HepG2 (cell line): Measurements from ENCODE around the gene BCL2L2. TPM values are rescaled to one million over a fixed set of nuclear protein-coding genes. Genes with fewer than 3 reads are reported as not detected.

Source experiments
- AGO2 ChIP-seq: fragments of 200-400 bp; formaldehyde crosslinking; optimal IDR thresholded peaks from 2 replicates; pipeline ENCODE3; 2017; ENCODE audit warnings: mild to moderate bottlenecking, low read depth, low read length, moderate library complexity
- CC2D1A ChIP-seq: sonication (generic); formaldehyde crosslinking; IDR thresholded peaks from 2 replicates; pipeline ENCODE4 v1.8.1; 2023; ENCODE audit warnings: mild to moderate bottlenecking, missing genetic modification reagents
- GLI4 ChIP-seq: sonication (generic); formaldehyde crosslinking; IDR thresholded peaks from 2 replicates; pipeline ENCODE4 v1.5.1; 2020; ENCODE audit warnings: missing genetic modification reagents, mild to moderate bottlenecking, moderate library complexity, borderline replicate concordance
- HOXD1 ChIP-seq: sonication (generic); formaldehyde crosslinking; IDR thresholded peaks from 2 replicates; pipeline ENCODE4 v1.5.0; 2020; ENCODE audit warnings: missing genetic modification reagents
- KAT8 ChIP-seq: IDR thresholded peaks from 2 replicates; pipeline ENCODE4 v1.6.1; 2016; ENCODE audit warnings: missing genetic modification reagents, missing compliant biosample characterization
- TBL1XR1 ChIP-seq: fragments of 150-350 bp; IDR thresholded peaks from 2 replicates; pipeline ENCODE4 v1.6.1; 2014; ENCODE audit warnings: borderline replicate concordance, low read length; ENCODE audit not compliant: partially characterized antibody
- TGIF2 ChIP-seq: IDR thresholded peaks from 2 replicates; pipeline ENCODE4 v1.6.1; 2016; ENCODE audit warnings: control low read depth, missing compliant biosample characterization
- YEATS2 ChIP-seq: sonication (generic); formaldehyde crosslinking; IDR thresholded peaks from 2 replicates; pipeline ENCODE4 v1.4.0; 2020; ENCODE audit warnings: missing genetic modification reagents, borderline replicate concordance
- ZFAT ChIP-seq: sonication (generic); formaldehyde crosslinking; conservative IDR thresholded peaks from 2 replicates; pipeline ENCODE4 v1.8.1; 2023; ENCODE audit warnings: missing genetic modification reagents, inconsistent platforms
- ZFP1 ChIP-seq: IDR thresholded peaks from 2 replicates; pipeline ENCODE4 v1.6.1; 2016
- ZFP36L2 ChIP-seq: sonication (generic); formaldehyde crosslinking; IDR thresholded peaks from 2 replicates; pipeline ENCODE4 v1.4.0; 2020; ENCODE audit warnings: missing genetic modification reagents
- ZNF205 ChIP-seq: IDR thresholded peaks from 2 replicates; pipeline ENCODE4 v1.6.1; 2018; ENCODE audit warnings: missing biosample characterization, missing genetic modification reagents
- ZNF256 ChIP-seq: sonication (generic); formaldehyde crosslinking; conservative IDR thresholded peaks from 2 replicates; pipeline ENCODE4 v1.4.0; 2020; ENCODE audit warnings: missing genetic modification reagents
- ZNF367 ChIP-seq: sonication (generic); formaldehyde crosslinking; IDR thresholded peaks from 2 replicates; pipeline ENCODE4 v1.4.0; 2020; ENCODE audit warnings: missing genetic modification reagents, borderline replicate concordance
- ZNF720 ChIP-seq: sonication (generic); formaldehyde crosslinking; IDR thresholded peaks from 2 replicates; pipeline ENCODE4 v1.4.0; 2020; ENCODE audit warnings: missing genetic modification reagents
- ZNF776 ChIP-seq: sonication (generic); formaldehyde crosslinking; IDR thresholded peaks from 2 replicates; pipeline ENCODE4 v1.4.0; 2020; ENCODE audit warnings: mild to moderate bottlenecking, missing genetic modification reagents
- polyA plus RNA-seq, 8 experiments: library from polyadenylated mRNA; depleted of rRNA in 3 of 8; stranded (reverse) in 7 of 8; unstranded in 1 of 8; fragments of >200 nt; fragmentation: Illumina TruSeq in 4 of 8; extraction: Trizol in 4 of 8; gene quantifications; 2 replicates each; pipeline versions ENCODE4 v1.2.1 to v1.2.3, GENCODE V29; 2011 to 2016; ENCODE audit warnings: low read depth in 4 of 8, missing spikeins in 1 of 8, mixed read lengths in 1 of 8; ENCODE audit not compliant: insufficient read depth in 1 of 8
- total RNA-seq, 5 experiments: library from RNA; depleted of rRNA; stranded (reverse); fragments of >200 nt; fragmentation: Illumina TruSeq; extraction: Trizol; gene quantifications; 2 replicates each; pipeline ENCODE4 v1.2.3, GENCODE V29; 2016; ENCODE audit warnings: low read depth in 1 of 5
- TF ChIP-seq, protein P1 (sequence below): sonication (generic); formaldehyde crosslinking; IDR thresholded peaks from 2 replicates; pipeline ENCODE4 v1.4.0; 2020; ENCODE audit warnings: mild to moderate bottlenecking, missing genetic modification reagents

The BCL2L2 gene
- total and polyA plus RNA-seq, 2 of the 13 experiments (the other 11 are each of a cell fraction or from before 2014, with no cell fraction given) = 28.1 to 49.8 TPM

DNA sequence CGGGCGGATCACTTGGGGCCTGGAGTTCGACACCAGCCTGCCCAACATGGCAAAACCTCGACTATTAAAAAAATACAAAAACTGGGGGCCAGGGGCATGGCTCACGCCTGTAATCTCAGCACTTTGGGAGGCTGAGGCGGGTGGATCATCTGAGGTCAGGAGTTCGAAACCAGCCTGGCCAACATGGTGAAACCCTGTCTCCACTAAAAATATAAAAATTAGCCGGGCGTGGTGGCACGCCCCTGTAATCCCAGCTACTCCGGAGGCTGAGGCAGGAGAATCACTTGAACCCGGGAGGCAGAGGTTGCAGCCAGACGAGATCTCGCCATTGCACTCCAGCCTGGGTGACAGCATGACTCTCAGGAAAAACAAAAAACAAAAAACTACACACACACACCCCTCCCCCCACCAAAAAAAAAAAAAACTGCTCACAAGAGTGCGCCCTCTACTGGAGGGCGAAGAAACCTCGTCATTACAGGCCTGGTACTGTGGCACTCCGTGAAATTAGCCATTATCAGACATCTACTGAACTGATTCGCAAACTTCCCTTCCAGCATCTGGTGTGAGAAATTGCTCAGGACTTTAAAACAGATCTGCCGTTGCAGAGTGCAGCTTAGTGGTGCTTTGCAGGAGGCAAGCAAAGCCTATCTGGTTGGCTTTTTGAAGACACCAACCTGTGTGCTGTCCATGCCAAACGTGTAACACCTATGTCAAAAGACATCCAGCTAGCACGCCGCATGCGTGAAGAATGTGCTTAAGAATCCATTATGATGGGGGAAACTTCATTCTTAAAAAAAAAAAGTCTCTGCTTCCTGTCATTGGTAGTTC, 11.7 kb upstream of the BCL2L2 start (continued):
- TF ChIP-seq AGO2 (no peak), ZFP1 (CRISPR knock-in tag) (no peak), TGIF2 (no peak), YEATS2 (no peak; the same call in 1 of the 2 replicates), ZNF776 (CRISPR knock-in tag) (0 out of 2 replicates have a peak, but pooled peaks have one; percentile 48), KAT8 (CRISPR knock-in tag) (no peak), TBL1XR1 (peak; percentile 8), ZNF205 (CRISPR knock-in tag) (peak; percentile 24; the same call in 1 of the 2 replicates), ZNF367 (CRISPR knock-in tag) (0 out of 2 replicates have a peak, but pooled peaks have one; percentile 57), ZFAT (CRISPR knock-in tag) (0 out of 2 replicates have a peak, but pooled peaks have one; percentile 80), ZNF720 (CRISPR knock-in tag) (no peak), CC2D1A (CRISPR knock-in tag) (0 out of 2 replicates have a peak, but pooled peaks have one; percentile 90), HOXD1 (peak; percentile 61; the same call in 1 of the 2 replicates), ZNF256 (CRISPR knock-in tag) (peak; percentile 79; the same call in 1 of the 2 replicates), GLI4 (CRISPR knock-in tag) (no peak), ZFP36L2 (CRISPR knock-in tag) (no peak)
- TF ChIP-seq, protein P1, sequence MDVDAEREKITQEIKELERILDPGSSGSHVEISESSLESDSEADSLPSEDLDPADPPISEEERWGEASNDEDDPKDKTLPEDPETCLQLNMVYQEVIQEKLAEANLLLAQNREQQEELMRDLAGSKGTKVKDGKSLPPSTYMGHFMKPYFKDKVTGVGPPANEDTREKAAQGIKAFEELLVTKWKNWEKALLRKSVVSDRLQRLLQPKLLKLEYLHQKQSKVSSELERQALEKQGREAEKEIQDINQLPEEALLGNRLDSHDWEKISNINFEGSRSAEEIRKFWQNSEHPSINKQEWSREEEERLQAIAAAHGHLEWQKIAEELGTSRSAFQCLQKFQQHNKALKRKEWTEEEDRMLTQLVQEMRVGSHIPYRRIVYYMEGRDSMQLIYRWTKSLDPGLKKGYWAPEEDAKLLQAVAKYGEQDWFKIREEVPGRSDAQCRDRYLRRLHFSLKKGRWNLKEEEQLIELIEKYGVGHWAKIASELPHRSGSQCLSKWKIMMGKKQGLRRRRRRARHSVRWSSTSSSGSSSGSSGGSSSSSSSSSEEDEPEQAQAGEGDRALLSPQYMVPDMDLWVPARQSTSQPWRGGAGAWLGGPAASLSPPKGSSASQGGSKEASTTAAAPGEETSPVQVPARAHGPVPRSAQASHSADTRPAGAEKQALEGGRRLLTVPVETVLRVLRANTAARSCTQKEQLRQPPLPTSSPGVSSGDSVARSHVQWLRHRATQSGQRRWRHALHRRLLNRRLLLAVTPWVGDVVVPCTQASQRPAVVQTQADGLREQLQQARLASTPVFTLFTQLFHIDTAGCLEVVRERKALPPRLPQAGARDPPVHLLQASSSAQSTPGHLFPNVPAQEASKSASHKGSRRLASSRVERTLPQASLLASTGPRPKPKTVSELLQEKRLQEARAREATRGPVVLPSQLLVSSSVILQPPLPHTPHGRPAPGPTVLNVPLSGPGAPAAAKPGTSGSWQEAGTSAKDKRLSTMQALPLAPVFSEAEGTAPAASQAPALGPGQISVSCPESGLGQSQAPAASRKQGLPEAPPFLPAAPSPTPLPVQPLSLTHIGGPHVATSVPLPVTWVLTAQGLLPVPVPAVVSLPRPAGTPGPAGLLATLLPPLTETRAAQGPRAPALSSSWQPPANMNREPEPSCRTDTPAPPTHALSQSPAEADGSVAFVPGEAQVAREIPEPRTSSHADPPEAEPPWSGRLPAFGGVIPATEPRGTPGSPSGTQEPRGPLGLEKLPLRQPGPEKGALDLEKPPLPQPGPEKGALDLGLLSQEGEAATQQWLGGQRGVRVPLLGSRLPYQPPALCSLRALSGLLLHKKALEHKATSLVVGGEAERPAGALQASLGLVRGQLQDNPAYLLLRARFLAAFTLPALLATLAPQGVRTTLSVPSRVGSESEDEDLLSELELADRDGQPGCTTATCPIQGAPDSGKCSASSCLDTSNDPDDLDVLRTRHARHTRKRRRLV (CRISPR knock-in tag) = no peak
